Stimulated activated CD8-positive, alpha-beta memory T cell treated with anti-CD3 and anti-CD28 coated beads, Interleukin-7, amount 100 ng/mL, for 24 hours (primary cell): ENCODE data around the gene COL1A1.

Experiments used
- DNase-seq: peaks from one replicate; pipeline ENCODE4 v3.0.0-alpha.2; 2020; ENCODE audit warnings: low read depth

The COL1A1 gene

GRCh38 chr17:50186661-50187393, 14.6 kb downstream of the COL1A1 start:
- no peak for DNase-seq

GRCh38 chr17:50185631-50186471, 15.6 kb downstream of the COL1A1 start:
- DNase-seq = no peak

- no peak for DNase-seq
Observed at GRCh38 chr17:50184611-50185398, 16.6 kb downstream of the COL1A1 start.

GRCh38 chr17:50184064-50184463, 17.4 kb downstream of the COL1A1 start:
- no peak for DNase-seq

- DNase-seq = no peak
Observed at GRCh38 chr17:50183421-50183994, 17.9 kb downstream of the COL1A1 start.

GRCh38 chr17:50182783-50183420, 18.5 kb downstream of the COL1A1 start:
- DNase-seq = no peak

- no peak for DNase-seq
Observed at GRCh38 chr17:50181591-50182560, 19.6 kb downstream of the COL1A1 start.

GRCh38 chr17:50181144-50181543, 20.3 kb downstream of the COL1A1 start:
- no peak for DNase-seq

GRCh38 chr17:50180620-50181019, 20.8 kb downstream of the COL1A1 start:
- no peak for DNase-seq

- no peak for DNase-seq
Observed at GRCh38 chr17:50180111-50180510, 21.3 kb downstream of the COL1A1 start.

GRCh38 chr17:50177983-50178834, 23.2 kb downstream of the COL1A1 start:
- no peak for DNase-seq

GRCh38 chr17:50177476-50177875, 24.0 kb downstream of the COL1A1 start:
- no peak for DNase-seq

- no peak for DNase-seq
Observed at GRCh38 chr17:50176559-50177357, 24.7 kb downstream of the COL1A1 start.

GRCh38 chr17:50175035-50175807, 26.2 kb downstream of the COL1A1 start:
- DNase-seq = no peak

GRCh38 chr17:50174444-50174843, 27.0 kb downstream of the COL1A1 start:
- DNase-seq = no peak

GRCh38 chr17:50173335-50173941, 28.0 kb downstream of the COL1A1 start:
- no peak for DNase-seq

- no peak for DNase-seq
Observed at GRCh38 chr17:50172936-50173334, 28.5 kb downstream of the COL1A1 start.
